Transverse colon (tissue), 3 donors: ENCODE data around the gene C14orf180.

Experiments used
- CTCF ChIP-seq, 5 experiments: fragments of 200-600 bp in 3 of 5; fragments of 450-650 bp in 2 of 5; sonication (generic) in 3 of 5; IDR thresholded peaks; 1 replicate in 2 of 5; 2 replicates in 3 of 5; pipeline ENCODE4 v1.5.1; 2016 to 2017; ENCODE audit warnings: antibody characterized with exemption in 5 of 5, inconsistent platforms in 3 of 5, mild to moderate bottlenecking in 2 of 5, moderate library complexity in 1 of 5
- POLR2A ChIP-seq: fragments of 450-650 bp; IDR thresholded peaks from one replicate; pipeline ENCODE4 v1.6.1; 2016; ENCODE audit warnings: antibody characterized with exemption, mild to moderate bottlenecking, moderate library complexity

- TF ChIP-seq POLR2A (no peak), CTCF (IDR thresholded peaks at IDR 0.05) (no peak)
These were observed 45.4 kb downstream of the C14orf180 start for GRCh38 chr14:104624939-104625338.
